HFFc6 (cell line): ENCODE measurements around the gene CBLIF. TPM values are rescaled to one million over a fixed set of nuclear protein-coding genes. Genes with fewer than 3 reads are reported as not detected.
A peak's percentile ranks its signal among the peaks of the same experiment; 100 is the strongest.
"Not testable (repeated sequence)": the region's sequence is repeated elsewhere in the genome, so short reads cannot be mapped to it uniquely, and the experiment has no call there.

Source experiments
- DNase-seq: peaks from one replicate; pipeline ENCODE4 v3.0.0-alpha.2; 2018
- H3K27ac Mint-ChIP-seq: 2 replicates; pipeline ENCODE4 v1.8.0; 2020; ENCODE audit warnings: mild to moderate bottlenecking, mixed read lengths
- H3K27me3 Mint-ChIP-seq: 2 replicates; pipeline ENCODE4 v1.8.0; 2021; ENCODE audit warnings: mild to moderate bottlenecking, moderate library complexity, mixed read lengths; ENCODE audit not compliant: insufficient read depth
- H3K36me3 Mint-ChIP-seq: 2 replicates; pipeline ENCODE4 v1.8.0; 2021; ENCODE audit warnings: low read depth, mixed read lengths
- H3K4me1 Mint-ChIP-seq: 2 replicates; pipeline ENCODE4 v1.8.0; 2020; ENCODE audit warnings: low read depth, mixed read lengths
- H3K4me3 Mint-ChIP-seq: 2 replicates; pipeline ENCODE4 v1.8.0; 2020; ENCODE audit warnings: mild to moderate bottlenecking, moderate library complexity, mixed read lengths
- H3K9me3 Mint-ChIP-seq: 2 replicates; pipeline ENCODE4 v1.8.0; 2020; ENCODE audit warnings: mild to moderate bottlenecking, mixed read lengths
- total RNA-seq, 6 experiments: library from RNA; stranded (reverse); fragmentation: NEBNext Ultra II Directional; extraction: Animal tissue kit (Norgen Biotek cat#: 25700); gene quantifications; 2 replicates in 1 of 6; 3 replicates in 5 of 6; pipeline ENCODE4 v1.2.3, GENCODE V29; 2021
- TF ChIP-seq, protein P1 (sequence below): fragments of 200-600 bp; sonication (generic); IDR thresholded peaks from 2 replicates; pipeline ENCODE4 v1.5.0; 2021; ENCODE audit warnings: antibody characterized with exemption, mild to moderate bottlenecking

CBLIF gene
- total RNA-seq, 6 experiments from 2014 or later, result not detected

DNA sequence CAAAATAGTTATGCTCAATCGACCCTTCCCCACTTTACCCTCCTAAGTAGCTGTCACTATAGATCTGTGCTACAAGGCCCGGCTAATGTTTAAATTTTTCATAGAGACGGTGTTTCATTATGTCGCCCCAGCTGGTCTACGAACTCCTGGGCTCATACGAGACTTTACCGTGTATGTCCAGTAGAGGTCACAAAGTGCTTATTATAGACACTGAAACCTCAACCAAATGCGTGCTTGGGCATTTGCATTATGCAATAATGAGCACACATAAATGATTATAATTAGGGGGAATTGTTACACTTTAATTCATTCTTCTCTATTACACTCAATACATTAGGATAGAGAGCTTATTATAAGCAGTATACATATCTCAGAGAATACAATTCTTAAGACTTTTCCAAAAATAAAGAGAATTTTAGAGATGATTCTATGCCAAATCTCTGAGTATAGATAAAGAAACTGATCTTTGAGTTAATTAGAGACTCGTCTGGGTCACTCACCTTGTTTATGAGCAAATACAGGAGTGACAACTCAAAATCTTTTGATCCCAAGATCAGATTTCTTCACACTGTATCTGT is 22.2 kb downstream of the CBLIF start:
- H3K9me3 Mint-ChIP-seq, result no peaks in the 10 kb centered on the region
- peak overlapping the region; percentile 0; the same call in 1 of the 2 replicates for H3K4me3 Mint-ChIP-seq
- no peak overlapping the region for H3K27ac Mint-ChIP-seq
- DNase-seq, result peak; percentile 64
- TF ChIP-seq, protein P1, sequence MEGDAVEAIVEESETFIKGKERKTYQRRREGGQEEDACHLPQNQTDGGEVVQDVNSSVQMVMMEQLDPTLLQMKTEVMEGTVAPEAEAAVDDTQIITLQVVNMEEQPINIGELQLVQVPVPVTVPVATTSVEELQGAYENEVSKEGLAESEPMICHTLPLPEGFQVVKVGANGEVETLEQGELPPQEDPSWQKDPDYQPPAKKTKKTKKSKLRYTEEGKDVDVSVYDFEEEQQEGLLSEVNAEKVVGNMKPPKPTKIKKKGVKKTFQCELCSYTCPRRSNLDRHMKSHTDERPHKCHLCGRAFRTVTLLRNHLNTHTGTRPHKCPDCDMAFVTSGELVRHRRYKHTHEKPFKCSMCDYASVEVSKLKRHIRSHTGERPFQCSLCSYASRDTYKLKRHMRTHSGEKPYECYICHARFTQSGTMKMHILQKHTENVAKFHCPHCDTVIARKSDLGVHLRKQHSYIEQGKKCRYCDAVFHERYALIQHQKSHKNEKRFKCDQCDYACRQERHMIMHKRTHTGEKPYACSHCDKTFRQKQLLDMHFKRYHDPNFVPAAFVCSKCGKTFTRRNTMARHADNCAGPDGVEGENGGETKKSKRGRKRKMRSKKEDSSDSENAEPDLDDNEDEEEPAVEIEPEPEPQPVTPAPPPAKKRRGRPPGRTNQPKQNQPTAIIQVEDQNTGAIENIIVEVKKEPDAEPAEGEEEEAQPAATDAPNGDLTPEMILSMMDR, result peak; percentile 77
- no peaks in the 10 kb centered on the region for H3K27me3 Mint-ChIP-seq
- peaks cover 6% of the 10 kb centered on the region for H3K4me1 Mint-ChIP-seq
- no peaks in the 10 kb centered on the region for H3K36me3 Mint-ChIP-seq

GRCh38 chr11:59818572-59818971 is 26.7 kb downstream of the CBLIF start:
- TF ChIP-seq, protein P1, result no peak
- H3K27ac Mint-ChIP-seq, result no peak overlapping the region
- no peaks in the 10 kb centered on the region for H3K9me3 Mint-ChIP-seq
- no peak for DNase-seq
- no peaks in the 10 kb centered on the region; the same call in 1 of the 2 replicates for H3K27me3 Mint-ChIP-seq
- H3K4me3 Mint-ChIP-seq, result no peak overlapping the region
- no peaks in the 10 kb centered on the region for H3K36me3 Mint-ChIP-seq
- peaks cover 14% of the 10 kb centered on the region for H3K4me1 Mint-ChIP-seq

DNA sequence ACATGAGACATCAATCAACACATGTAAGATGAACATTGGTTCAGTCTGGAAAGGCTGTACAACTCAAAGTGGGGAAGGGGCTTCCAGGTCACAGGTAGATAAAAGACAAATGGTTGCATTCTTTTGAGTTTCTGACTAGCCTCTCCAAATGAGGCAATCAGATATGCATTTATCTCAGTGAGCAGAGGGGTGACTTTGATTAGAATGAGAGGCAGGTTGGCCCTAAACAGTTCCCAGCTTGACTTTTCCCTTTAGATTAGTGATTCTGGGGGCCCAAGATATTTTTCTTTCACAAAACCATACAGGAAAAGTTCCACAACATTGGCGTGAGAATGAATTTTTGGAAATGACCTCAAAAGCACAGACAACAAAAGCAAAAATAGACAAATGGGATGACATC is 28.9 kb downstream of the CBLIF start:
- not testable (repeated sequence) for H3K4me1 Mint-ChIP-seq, H3K4me3 Mint-ChIP-seq, DNase-seq, H3K36me3 Mint-ChIP-seq, H3K27me3 Mint-ChIP-seq, H3K27ac Mint-ChIP-seq, H3K9me3 Mint-ChIP-seq

DNA sequence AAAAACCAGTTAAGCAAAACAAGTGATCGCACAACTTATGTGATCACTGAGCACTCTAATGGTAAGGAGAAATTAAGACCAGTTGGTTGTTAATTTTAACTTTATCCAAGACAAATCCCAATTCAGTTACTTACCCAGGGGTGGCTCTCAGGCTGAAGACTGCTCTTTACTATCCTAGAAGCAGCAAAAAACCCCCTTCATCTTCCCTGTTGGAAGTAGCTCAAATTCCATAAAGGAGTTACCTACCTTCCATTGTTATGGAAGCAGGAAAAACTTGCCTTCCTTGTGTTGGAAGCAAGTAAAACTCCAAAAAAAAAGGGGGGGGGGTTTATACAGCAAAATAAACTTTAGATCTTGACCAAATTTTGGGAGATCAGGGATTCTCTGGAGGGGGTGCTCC is 29.5 kb downstream of the CBLIF start:
- no peak for DNase-seq
- Mint-ChIP-seq H3K4me1 (peaks cover 15% of the 10 kb centered on the region), H3K4me3 (no peak overlapping the region), H3K9me3 (no peaks in the 10 kb centered on the region), H3K27me3 (no peaks in the 10 kb centered on the region; the same call in 1 of the 2 replicates), H3K36me3 (0 out of 2 replicates have a peak, but pooled peaks cover 5% of the 10 kb centered on the region), H3K27ac (no peak overlapping the region)
- TF ChIP-seq, protein P1, result no peak

DNA sequence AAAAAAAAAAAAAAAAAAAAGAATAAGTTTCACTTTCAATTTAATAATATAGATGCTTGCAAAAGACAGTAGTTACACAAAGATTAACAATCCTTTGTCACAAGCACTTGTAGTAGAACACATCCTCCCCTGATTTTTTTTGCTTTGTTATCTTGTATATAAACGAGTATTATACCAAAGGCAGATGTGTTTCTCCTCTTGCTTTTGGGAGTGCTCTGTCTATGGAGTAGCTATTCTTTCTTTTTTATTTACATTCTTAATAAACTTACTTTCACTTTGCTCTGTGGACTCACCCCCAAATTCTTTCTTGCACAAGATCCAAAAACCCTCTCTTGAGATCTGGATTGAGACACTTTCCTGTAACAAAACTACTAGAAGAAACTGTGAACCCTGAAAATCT is 31.3 kb downstream of the CBLIF start:
- no peak for DNase-seq
- H3K36me3 Mint-ChIP-seq, result 0 out of 2 replicates have a peak, but pooled peaks cover 5% of the 10 kb centered on the region
- no peak overlapping the region for H3K27ac Mint-ChIP-seq
- H3K4me3 Mint-ChIP-seq, result peak overlapping the region; percentile 77
- H3K27me3 Mint-ChIP-seq, result peaks cover 5% of the 10 kb centered on the region
- TF ChIP-seq, protein P1, result no peak
- H3K9me3 Mint-ChIP-seq, result no peaks in the 10 kb centered on the region
- H3K4me1 Mint-ChIP-seq, result peaks cover 26% of the 10 kb centered on the region

DNA sequence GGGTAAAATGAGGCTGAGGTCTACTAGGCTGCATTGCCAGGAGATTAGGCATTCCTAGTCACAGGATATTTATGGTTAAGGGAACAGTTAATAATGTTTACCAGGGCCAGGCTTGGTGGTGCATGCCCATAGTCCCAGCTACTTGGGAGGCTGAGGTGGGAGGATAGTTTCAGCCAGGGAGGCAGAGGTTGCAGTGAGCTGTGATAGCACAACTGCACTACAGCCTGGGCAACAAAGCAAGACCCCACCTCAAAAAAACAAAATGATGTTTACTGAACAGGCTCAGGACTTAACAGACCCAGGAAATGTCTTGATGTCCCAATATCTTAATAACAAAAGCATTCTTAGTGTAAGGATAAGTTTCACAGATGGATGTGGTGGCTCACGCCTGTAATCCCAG is 31.9 kb downstream of the CBLIF start:
- TF ChIP-seq, protein P1, result no peak
- Mint-ChIP-seq H3K4me1 (peaks cover 26% of the 10 kb centered on the region), H3K36me3 (0 out of 2 replicates have a peak, but pooled peaks cover 5% of the 10 kb centered on the region), H3K27me3 (peaks cover 5% of the 10 kb centered on the region), H3K27ac (no peak overlapping the region), H3K9me3 (no peaks in the 10 kb centered on the region), H3K4me3 (no peak overlapping the region)
- no peak for DNase-seq
